ENCODE results near the gene IQCH. TPM values are rescaled to one million over a fixed set of nuclear protein-coding genes. Genes with fewer than 3 reads are reported as not detected.

The IQCH gene
- total RNA-seq, 1 experiment from 2014 or later = 1.1 TPM

- no peak overlapping the region for H4K91ac ChIP-seq (ENCODE audit: insufficient read length, low read depth, low read length)
- peak overlapping the region in 1 of 3 experiments; percentile 71; a peak in 1 of 7 replicates for H3K27ac Mint-ChIP-seq
- no peak overlapping the region for H3T11ph ChIP-seq (ENCODE audit: low read length)
- H3K9me3 ChIP-seq (ENCODE audit: control insufficient read depth, low read depth, low read length) = no peaks in the 10 kb centered on the region
- no peaks in the 10 kb centered on the region for H4K20me1 ChIP-seq (ENCODE audit: control insufficient read depth, insufficient read depth, insufficient read length)
- peaks cover 2% of the 10 kb centered on the region; the same call in 1 of the 2 replicates for H3K79me2 ChIP-seq (ENCODE audit: insufficient read depth, low read length)
- no peak overlapping the region for H2BK120ac ChIP-seq (ENCODE audit: low read depth, low read length, poor library complexity, severe bottlenecking)
- H3K36me3 Mint-ChIP-seq (ENCODE audit: insufficient read depth in 1 of 3, low read depth in 3 of 3) = peaks cover 0 to 7% (median 3%) of the 10 kb centered on the region in 3 experiments; a peak in 3 of 7 replicates
- H3K4me3 Mint-ChIP-seq = no peak overlapping the region
- no peaks in the 10 kb centered on the region for H3K9me3 Mint-ChIP-seq
- no peaks in the 10 kb centered on the region for H3K23me2 ChIP-seq (ENCODE audit: insufficient read length, low read depth, low read length, poor library complexity, severe bottlenecking)
- no peak overlapping the region for H3K18ac ChIP-seq (ENCODE audit: insufficient read length, low read depth, low read length)
- TF ChIP-seq, protein P1, sequence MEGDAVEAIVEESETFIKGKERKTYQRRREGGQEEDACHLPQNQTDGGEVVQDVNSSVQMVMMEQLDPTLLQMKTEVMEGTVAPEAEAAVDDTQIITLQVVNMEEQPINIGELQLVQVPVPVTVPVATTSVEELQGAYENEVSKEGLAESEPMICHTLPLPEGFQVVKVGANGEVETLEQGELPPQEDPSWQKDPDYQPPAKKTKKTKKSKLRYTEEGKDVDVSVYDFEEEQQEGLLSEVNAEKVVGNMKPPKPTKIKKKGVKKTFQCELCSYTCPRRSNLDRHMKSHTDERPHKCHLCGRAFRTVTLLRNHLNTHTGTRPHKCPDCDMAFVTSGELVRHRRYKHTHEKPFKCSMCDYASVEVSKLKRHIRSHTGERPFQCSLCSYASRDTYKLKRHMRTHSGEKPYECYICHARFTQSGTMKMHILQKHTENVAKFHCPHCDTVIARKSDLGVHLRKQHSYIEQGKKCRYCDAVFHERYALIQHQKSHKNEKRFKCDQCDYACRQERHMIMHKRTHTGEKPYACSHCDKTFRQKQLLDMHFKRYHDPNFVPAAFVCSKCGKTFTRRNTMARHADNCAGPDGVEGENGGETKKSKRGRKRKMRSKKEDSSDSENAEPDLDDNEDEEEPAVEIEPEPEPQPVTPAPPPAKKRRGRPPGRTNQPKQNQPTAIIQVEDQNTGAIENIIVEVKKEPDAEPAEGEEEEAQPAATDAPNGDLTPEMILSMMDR (conservative IDR thresholded peaks at IDR 0.05) = peak; percentile 54
- H3K56ac ChIP-seq (ENCODE audit: insufficient read length, low read depth, low read length) = no peak overlapping the region
- H2BK5ac ChIP-seq (ENCODE audit: insufficient read length, low read length) = no peak overlapping the region
- H3K4ac ChIP-seq (ENCODE audit: low read depth, low read length) = no peak overlapping the region
- no peak overlapping the region for H4K5ac ChIP-seq (ENCODE audit: insufficient read length, low read depth, low read length)
- H3K4me1 ChIP-seq (ENCODE audit: insufficient read depth, low read length) = peaks cover 11% of the 10 kb centered on the region
- H2AK5ac ChIP-seq (ENCODE audit: insufficient read length, low read length) = no peak overlapping the region
- H3K9ac ChIP-seq (ENCODE audit: extremely low read depth, insufficient read length, low read length) = no peak overlapping the region
- no peak overlapping the region for H3K27ac ChIP-seq (ENCODE audit: insufficient read length, low read depth, low read length)
- no peaks in the 10 kb centered on the region for H3K27me3 Mint-ChIP-seq (ENCODE audit: low read depth)
- H3K4me2 ChIP-seq (ENCODE audit: insufficient read depth, insufficient read length, low read length) = no peak overlapping the region
- no CpG with 5 or more reads among the region's 3 CpGs for WGBS (ENCODE audit: extremely low coverage, insufficient read length, low lambda C conversion rate)
- no peak overlapping the region for H2BK12ac ChIP-seq (ENCODE audit: insufficient read length, low read depth, low read length)
- no peak for DNase-seq
- H3K27me3 ChIP-seq (ENCODE audit: insufficient read depth, low read length) = no peaks in the 10 kb centered on the region
- no peak overlapping the region for H2AFZ ChIP-seq (ENCODE audit: low read length)
- no peaks in the 10 kb centered on the region for H3K79me1 ChIP-seq (ENCODE audit: insufficient read depth, low read depth, low read length, poor library complexity, severe bottlenecking)
- H3K14ac ChIP-seq (ENCODE audit: insufficient read depth, low read length) = no peak overlapping the region
- no peak overlapping the region for H2BK15ac ChIP-seq (ENCODE audit: low read depth, low read length)
- peaks cover 30% of the 10 kb centered on the region in 2 experiments for H3K4me1 Mint-ChIP-seq
- H4K8ac ChIP-seq (replicated peaks; ENCODE audit: insufficient read length, low read depth, low read length) = no peak overlapping the region
- H2BK20ac ChIP-seq (ENCODE audit: low read depth, low read length, poor library complexity, severe bottlenecking) = no peak overlapping the region
- H3K23ac ChIP-seq (ENCODE audit: insufficient read length, low read depth, low read length) = no peak overlapping the region
These were observed 14.1 kb upstream of the IQCH start for GRCh38 chr15:67240235-67241131.

Measured in H9 (cell line).